GM12892 (cell line): ENCODE measurements around the gene APOLD1.

ENCODE experiments used
- POLR2A ChIP-seq: IDR thresholded peaks from 2 replicates; pipeline ENCODE4 v1.6.1; 2011; ENCODE audit warnings: low read depth, low read length, control low read depth
- TAF1 ChIP-seq: IDR thresholded peaks from 2 replicates; pipeline ENCODE4 v1.6.1; 2011; ENCODE audit warnings: low read depth, mild to moderate bottlenecking, control low read depth, low read length, borderline replicate concordance

- no peak for TF ChIP-seq TAF1
- TF ChIP-seq POLR2A = no peak
Observed at GRCh38 chr12:12741660-12742059, 43.8 kb upstream of the APOLD1 start.
